Activated naive CD8-positive, alpha-beta T cell treated with anti-CD3 and anti-CD28 coated beads, Interleukin-2, amount 10 ng/mL, durations not matched to agents 7 days and 5 days (primary cell): ENCODE results near the gene GLI1. TPM values are rescaled to one million over a fixed set of nuclear protein-coding genes. Genes with fewer than 3 reads are reported as not detected.

Source experiments
- ATAC-seq: fragments of 150-1000 bp; cut with Tn5 transposase; one replicate; pipeline ENCODE4 v1.10.0; 2021; ENCODE audit warnings: low read depth, moderate library complexity
- POLR2A ChIA-PET: fragments of 350-600 bp; sonication (Branson Sonifier 250); formaldehyde crosslinking; loops from one replicate; lab custom pipeline; 2021; ENCODE audit warnings: antibody characterized with exemption; lab: Charles Lee
- DNase-seq: peaks from one replicate; pipeline ENCODE4 v3.0.0; 2021
- H3K27ac Mint-ChIP-seq: one replicate; pipeline ENCODE4 v1.8.0; 2022; ENCODE audit warnings: mild to moderate bottlenecking, mixed read lengths
- H3K27me3 Mint-ChIP-seq: one replicate; pipeline ENCODE4 v1.8.0; 2022; ENCODE audit warnings: mild to moderate bottlenecking, moderate library complexity, mixed read lengths
- H3K36me3 Mint-ChIP-seq: one replicate; pipeline ENCODE4 v1.8.0; 2021; ENCODE audit warnings: mild to moderate bottlenecking, mixed read lengths
- H3K4me1 Mint-ChIP-seq: one replicate; pipeline ENCODE4 v1.8.0; 2021; ENCODE audit warnings: mixed read lengths
- H3K4me3 Mint-ChIP-seq: one replicate; pipeline ENCODE4 v1.8.0; 2022; ENCODE audit warnings: mild to moderate bottlenecking, moderate library complexity, mixed read lengths
- H3K9me3 Mint-ChIP-seq: one replicate; pipeline ENCODE4 v1.8.0; 2021; ENCODE audit warnings: mixed read lengths
- total RNA-seq, 2 experiments: library from RNA; stranded (reverse); gene quantifications; one replicate each; pipeline ENCODE4 v1.2.3, GENCODE V29; 2021

The GLI1 gene
- total RNA-seq, 2 experiments from 2014 or later = 0.54 to 0.86 TPM

GRCh38 chr12:57467212-57467874 is 7.8 kb downstream of the GLI1 start:
- peaks cover 29% of the 10 kb centered on the region for H3K36me3 Mint-ChIP-seq
- H3K4me3 Mint-ChIP-seq = no peak overlapping the region
- POLR2A ChIA-PET = interaction anchor here (9.9 kb wide), 1 partner anchor 10 kb away, joined by 119 read pairs; the partner anchor contains the start of gene ARHGAP9
- H3K27ac Mint-ChIP-seq = no peak overlapping the region
- H3K27me3 Mint-ChIP-seq = no peaks in the 10 kb centered on the region
- no peak for DNase-seq
- H3K9me3 Mint-ChIP-seq = no peaks in the 10 kb centered on the region
- no peak for ATAC-seq
- H3K4me1 Mint-ChIP-seq = peaks cover 24% of the 10 kb centered on the region

GRCh38 chr12:57467915-57468314 is 8.3 kb downstream of the GLI1 start:
- POLR2A ChIA-PET = no interaction called here
- no peaks in the 10 kb centered on the region for H3K9me3 Mint-ChIP-seq
- H3K27me3 Mint-ChIP-seq = no peaks in the 10 kb centered on the region
- no peak overlapping the region for H3K27ac Mint-ChIP-seq
- peaks cover 34% of the 10 kb centered on the region for H3K36me3 Mint-ChIP-seq
- H3K4me1 Mint-ChIP-seq = peaks cover 24% of the 10 kb centered on the region
- DNase-seq = no peak
- no peak for ATAC-seq
- no peak overlapping the region for H3K4me3 Mint-ChIP-seq

GRCh38 chr12:57469296-57470164 is 9.9 kb downstream of the GLI1 start:
- Mint-ChIP-seq H3K9me3 (no peaks in the 10 kb centered on the region), H3K27me3 (no peaks in the 10 kb centered on the region), H3K4me3 (no peak overlapping the region), H3K36me3 (peaks cover 44% of the 10 kb centered on the region), H3K27ac (peak overlapping the region; percentile 28), H3K4me1 (peaks cover 26% of the 10 kb centered on the region)
- ATAC-seq (no peak), DNase-seq (no peak)
- POLR2A ChIA-PET = interaction anchor here (0.6 to 2.8 kb wide), 8 partner anchors 8 to 349 kb away, joined by 3 to 10 read pairs (median 5); partner anchors contain the start of genes ARHGAP9, AVIL and DDIT3

GRCh38 chr12:57470286-57470969 is 10.8 kb downstream of the GLI1 start:
- H3K36me3 Mint-ChIP-seq = peaks cover 48% of the 10 kb centered on the region
- POLR2A ChIA-PET = interaction anchor here (0.6 to 2.8 kb wide), 8 partner anchors 9 to 348 kb away, joined by 3 to 10 read pairs (median 4); partner anchors contain the start of genes ARHGAP9, AVIL and DDIT3
- no peak for DNase-seq
- no peak for ATAC-seq
- no peaks in the 10 kb centered on the region for H3K27me3 Mint-ChIP-seq
- no peak overlapping the region for H3K4me3 Mint-ChIP-seq
- no peaks in the 10 kb centered on the region for H3K9me3 Mint-ChIP-seq
- no peak overlapping the region for H3K27ac Mint-ChIP-seq
- H3K4me1 Mint-ChIP-seq = peaks cover 26% of the 10 kb centered on the region

DNA sequence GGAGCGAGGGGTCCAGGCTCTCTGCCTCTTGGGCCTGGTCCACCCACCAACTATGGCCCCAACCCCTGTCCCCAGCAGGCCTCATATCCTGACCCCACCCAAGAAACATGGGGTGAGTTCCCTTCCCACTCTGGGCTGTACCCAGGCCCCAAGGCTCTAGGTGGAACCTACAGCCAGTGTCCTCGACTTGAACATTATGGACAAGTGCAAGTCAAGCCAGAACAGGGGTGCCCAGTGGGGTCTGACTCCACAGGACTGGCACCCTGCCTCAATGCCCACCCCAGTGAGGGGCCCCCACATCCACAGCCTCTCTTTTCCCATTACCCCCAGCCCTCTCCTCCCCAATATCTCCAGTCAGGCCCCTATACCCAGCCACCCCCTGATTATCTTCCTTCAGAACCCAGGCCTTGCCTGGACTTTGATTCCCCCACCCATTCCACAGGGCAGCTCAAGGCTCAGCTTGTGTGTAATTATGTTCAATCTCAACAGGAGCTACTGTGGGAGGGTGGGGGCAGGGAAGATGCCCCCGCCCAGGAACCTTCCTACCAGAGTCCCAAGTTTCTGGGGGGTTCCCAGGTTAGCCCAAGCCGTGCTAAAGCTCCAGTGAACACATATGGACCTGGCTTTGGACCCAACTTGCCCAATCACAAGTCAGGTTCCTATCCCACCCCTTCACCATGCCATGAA is 11.5 kb downstream of the GLI1 start:
- Mint-ChIP-seq H3K9me3 (no peaks in the 10 kb centered on the region), H3K4me3 (no peak overlapping the region), H3K27me3 (no peaks in the 10 kb centered on the region), H3K4me1 (peaks cover 27% of the 10 kb centered on the region), H3K27ac (no peak overlapping the region), H3K36me3 (peaks cover 49% of the 10 kb centered on the region)
- DNase-seq (no peak), ATAC-seq (no peak)
- POLR2A ChIA-PET = interaction anchor here (0.6 to 2.8 kb wide), 4 partner anchors 8 to 49 kb away, joined by 4 to 8 read pairs (median 4); partner anchors contain the start of gene DDIT3

GRCh38 chr12:57471661-57472060 is 12.1 kb downstream of the GLI1 start:
- POLR2A ChIA-PET = interaction anchor here (1.5 to 1.6 kb wide), 2 partner anchors 9 kb away, joined by 4 to 5 read pairs; no protein-coding TSS in a partner anchor

DNA sequence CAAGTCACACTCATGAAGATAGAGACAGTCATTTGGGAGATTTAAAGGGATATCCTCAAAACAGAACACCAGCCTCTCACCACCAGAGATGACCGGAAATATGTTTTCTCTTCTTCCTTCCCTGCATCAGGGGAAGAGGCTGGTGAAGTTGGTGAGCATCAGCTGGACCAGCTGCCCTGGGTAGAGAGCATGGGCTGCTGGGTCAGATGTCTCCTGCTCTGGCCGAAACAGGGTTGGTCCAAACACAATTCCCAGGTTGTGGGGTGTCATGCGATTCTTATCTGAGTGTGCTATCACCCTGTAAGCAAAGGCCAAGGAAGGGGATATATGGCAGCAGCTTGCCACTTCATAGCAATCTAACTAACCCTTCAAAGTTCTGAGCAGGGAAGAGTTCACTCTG is 12.8 kb downstream of the GLI1 start:
- peaks cover 56% of the 10 kb centered on the region for H3K36me3 Mint-ChIP-seq
- ATAC-seq = no peak
- H3K9me3 Mint-ChIP-seq = no peaks in the 10 kb centered on the region
- H3K27ac Mint-ChIP-seq = no peak overlapping the region
- H3K4me1 Mint-ChIP-seq = peaks cover 26% of the 10 kb centered on the region
- H3K27me3 Mint-ChIP-seq = no peaks in the 10 kb centered on the region
- POLR2A ChIA-PET = interaction anchor here (1.5 to 1.6 kb wide), 2 partner anchors 8 to 9 kb away, joined by 4 to 5 read pairs; no protein-coding TSS in a partner anchor
- no peak overlapping the region for H3K4me3 Mint-ChIP-seq
- no peak for DNase-seq

More at GRCh38 chr12:57471661-57472060, 12.1 kb downstream of the GLI1 start:
- ATAC-seq (no peak), DNase-seq (no peak)
- H3K27ac Mint-ChIP-seq = no peak overlapping the region
- H3K36me3 Mint-ChIP-seq = peaks cover 55% of the 10 kb centered on the region
- no peaks in the 10 kb centered on the region for H3K9me3 Mint-ChIP-seq
- H3K4me3 Mint-ChIP-seq = no peak overlapping the region
- peaks cover 29% of the 10 kb centered on the region for H3K4me1 Mint-ChIP-seq
- no peaks in the 10 kb centered on the region for H3K27me3 Mint-ChIP-seq

GRCh38 chr12:57473392-57473791 is 13.8 kb downstream of the GLI1 start:
- Mint-ChIP-seq H3K4me3 (peak overlapping the region; percentile 17), H3K4me1 (peaks cover 31% of the 10 kb centered on the region), H3K27me3 (no peaks in the 10 kb centered on the region), H3K27ac (peak overlapping the region; percentile 35), H3K9me3 (no peaks in the 10 kb centered on the region), H3K36me3 (peaks cover 50% of the 10 kb centered on the region)
- POLR2A ChIA-PET = interaction anchor here (8.0 kb wide), 1 partner anchor 11 kb away, joined by 119 read pairs; the partner anchor contains the start of gene GLI1
- ATAC-seq (no peak), DNase-seq (no peak)

GRCh38 chr12:57473886-57474285 is 14.3 kb downstream of the GLI1 start:
- ATAC-seq (no peak), DNase-seq (no peak)
- Mint-ChIP-seq H3K36me3 (peaks cover 50% of the 10 kb centered on the region), H3K4me1 (peaks cover 36% of the 10 kb centered on the region), H3K27ac (no peak overlapping the region), H3K4me3 (peak overlapping the region; percentile 84), H3K9me3 (no peaks in the 10 kb centered on the region), H3K27me3 (no peaks in the 10 kb centered on the region)
- POLR2A ChIA-PET = interaction anchor here (2.1 to 8.0 kb wide), 2 partner anchors 12 to 46 kb away, joined by 5 to 119 read pairs; partner anchors contain the start of gene GLI1

DNA sequence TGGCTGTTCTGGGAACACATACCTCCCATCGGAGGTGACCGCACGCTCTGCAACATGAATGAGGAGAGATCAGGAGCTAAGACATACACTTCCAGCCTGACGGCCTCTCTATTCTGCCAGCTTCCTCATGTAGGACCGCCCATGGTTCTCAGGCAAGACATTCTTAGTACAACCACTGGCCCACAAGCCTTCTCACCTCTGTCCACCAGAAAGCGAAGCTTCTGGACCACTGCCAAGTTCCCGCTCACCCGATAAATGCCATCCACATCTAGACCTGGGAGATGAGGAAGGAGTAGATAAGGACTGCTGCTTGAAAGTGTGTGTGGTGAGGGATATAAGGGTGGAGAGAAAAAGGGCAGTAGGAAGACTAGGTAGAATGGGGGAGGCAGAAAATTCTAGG is 14.8 kb downstream of the GLI1 start:
- Mint-ChIP-seq H3K4me3 (peak overlapping the region; percentile 84), H3K4me1 (peaks cover 39% of the 10 kb centered on the region)

GRCh38 chr12:57474862-57475261 is 15.3 kb downstream of the GLI1 start:
- H3K9me3 Mint-ChIP-seq = no peaks in the 10 kb centered on the region
- peaks cover 43% of the 10 kb centered on the region for H3K36me3 Mint-ChIP-seq
- peaks cover 43% of the 10 kb centered on the region for H3K4me1 Mint-ChIP-seq
- ATAC-seq = no peak
- H3K27me3 Mint-ChIP-seq = no peaks in the 10 kb centered on the region
- peak overlapping the region; percentile 84 for H3K4me3 Mint-ChIP-seq
- POLR2A ChIA-PET = interaction anchor here (0.8 to 8.0 kb wide), 3 partner anchors 12 to 248 kb away, joined by 3 to 119 read pairs (median 5); partner anchors contain the start of gene GLI1
- DNase-seq = no peak
- H3K27ac Mint-ChIP-seq = peak overlapping the region; percentile 73

More for the DNA sequence above, 14.8 kb downstream of the GLI1 start:
- DNase-seq = no peak
- Mint-ChIP-seq H3K27me3 (no peaks in the 10 kb centered on the region), H3K27ac (peak overlapping the region; percentile 73), H3K36me3 (peaks cover 46% of the 10 kb centered on the region), H3K9me3 (no peaks in the 10 kb centered on the region)
- ATAC-seq = no peak
- POLR2A ChIA-PET = interaction anchor here (0.8 to 8.0 kb wide), 3 partner anchors 12 to 248 kb away, joined by 3 to 119 read pairs (median 5); partner anchors contain the start of gene GLI1
